ENCODE measurements around the gene CLIC3.

The CLIC3 gene

DNA sequence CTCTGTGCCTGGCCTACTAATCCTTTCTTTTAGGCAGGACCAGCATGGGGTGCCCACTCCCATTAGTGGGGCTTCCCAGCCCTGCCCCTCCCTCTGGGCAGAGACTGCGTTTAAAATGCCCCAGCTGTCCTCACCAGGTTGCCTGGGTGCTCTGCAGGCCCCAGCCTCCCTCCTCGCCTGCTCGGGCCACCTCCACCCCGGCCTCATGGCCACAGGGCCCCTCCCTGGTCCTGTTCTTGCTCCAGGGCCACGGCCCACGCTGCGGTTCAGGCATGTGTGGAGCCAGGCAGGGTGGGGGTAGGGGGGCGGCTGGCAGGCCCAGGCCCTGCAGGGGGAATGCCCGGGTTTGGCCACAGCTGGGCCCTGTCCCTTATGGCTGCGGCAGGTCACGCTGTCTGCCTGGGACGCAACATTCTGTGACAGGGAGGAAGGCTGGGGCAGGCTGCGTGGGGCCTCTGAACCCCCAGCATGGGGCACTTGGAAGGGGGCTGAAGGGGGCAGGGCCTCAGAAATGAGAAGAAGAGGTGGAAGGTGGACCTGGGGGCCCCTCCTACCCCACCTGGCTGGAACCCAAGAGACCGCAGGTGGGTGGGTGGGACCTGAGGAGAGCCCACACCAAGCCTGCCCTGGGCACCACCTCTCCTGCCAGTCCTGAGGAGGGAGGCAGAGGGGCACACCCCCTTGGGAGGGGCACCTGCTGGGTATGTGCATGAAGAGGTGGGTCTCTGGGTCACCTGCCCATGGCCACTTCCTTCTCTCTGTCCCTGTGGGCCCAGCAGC is 44.6 kb downstream of the CLIC3 start, which contains the start of gene LCN12:
LCN12 (plus strand) TSS at position 733 of the 780 bp plus-strand sequence. CDS start 55 bp downstream, outside the sequence.
- Mint-ChIP-seq H3K36me3 (peaks cover 0 to 4% of the 10 kb centered on the region in 2 donors), H3K27ac (no peak within 1 kb of the TSS), H3K9me3 (peaks cover 4 to 5% of the 10 kb centered on the region in 2 donors), H3K4me1 (peaks cover 6 to 19% of the 10 kb centered on the region in 2 donors), H3K4me3 (no peak within 1 kb of the TSS), H3K27me3 (peaks cover 0 to 7% of the 10 kb centered on the region in 2 donors)
- DNase-seq = no peak
- ATAC-seq (replicated peaks) = no peak

DNA sequence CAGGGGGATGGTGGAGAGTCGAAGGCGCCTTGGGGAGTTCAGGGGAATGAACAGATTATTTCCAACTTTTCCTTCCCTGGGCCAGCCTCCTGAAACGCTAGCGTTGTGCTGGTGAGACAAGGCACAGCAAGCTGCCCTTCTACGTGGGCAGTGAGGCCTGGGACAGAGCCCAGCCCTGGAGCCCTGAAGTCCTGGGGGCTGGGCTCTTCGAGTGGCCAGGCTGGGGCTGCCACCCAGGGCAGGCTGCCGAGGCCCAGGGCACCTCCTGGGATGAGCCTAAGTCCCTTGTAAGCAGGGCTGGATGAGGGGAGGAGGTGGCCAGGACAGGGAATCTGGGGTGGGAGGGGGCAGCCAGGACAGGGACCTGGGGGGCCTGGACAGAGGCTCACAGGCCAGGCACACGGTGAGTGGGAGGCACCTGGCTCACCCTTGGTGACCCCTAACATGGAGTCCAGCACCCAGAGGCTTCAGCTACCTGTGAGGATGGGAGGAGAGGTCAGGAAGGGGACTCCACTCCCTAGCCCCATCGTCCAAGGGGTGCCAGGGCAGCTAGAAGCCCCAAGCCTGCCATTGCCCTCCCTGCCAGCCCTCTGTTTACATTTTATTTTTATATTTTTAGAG is 45.6 kb downstream of the CLIC3 start:
- Mint-ChIP-seq H3K27me3 (no peaks in the 10 kb centered on the region), H3K36me3 (no peaks in the 10 kb centered on the region), H3K4me3 (peak overlapping the region; percentile 91 to 94), H3K9me3 (no peaks in the 10 kb centered on the region), H3K27ac (peak overlapping the region; percentile 93), H3K4me1 (peaks cover 6 to 19% of the 10 kb centered on the region in 2 donors)
- ATAC-seq (replicated peaks) (no peak), DNase-seq (no peak)

GRCh38 chr9:136949817-136950655 is 46.3 kb downstream of the CLIC3 start:
- Mint-ChIP-seq H3K9me3 (no peaks in the 10 kb centered on the region), H3K4me1 (peaks cover 6 to 19% of the 10 kb centered on the region in 2 donors)

GRCh38 chr9:136949239-136949816 is 47.0 kb downstream of the CLIC3 start:
- no peaks in the 10 kb centered on the region for H3K27me3 Mint-ChIP-seq
- H3K9me3 Mint-ChIP-seq = no peaks in the 10 kb centered on the region
- peaks cover 8 to 24% of the 10 kb centered on the region in 2 donors for H3K4me1 Mint-ChIP-seq
- DNase-seq (no peak), ATAC-seq (replicated peaks) (no peak)
- peak overlapping the region; percentile 87 to 94 for H3K4me3 Mint-ChIP-seq
- H3K27ac Mint-ChIP-seq = peak overlapping the region; percentile 81
- H3K36me3 Mint-ChIP-seq = no peaks in the 10 kb centered on the region

More at GRCh38 chr9:136949817-136950655, 46.3 kb downstream of the CLIC3 start:
- peak overlapping the region; percentile 91 to 94 for H3K4me3 Mint-ChIP-seq
- peak; percentile 94 for DNase-seq
- no peaks in the 10 kb centered on the region for H3K36me3 Mint-ChIP-seq
- H3K27me3 Mint-ChIP-seq = no peaks in the 10 kb centered on the region
- peak overlapping the region; percentile 93 for H3K27ac Mint-ChIP-seq
- ATAC-seq (replicated peaks) = peak; percentile 95 to 96

GRCh38 chr9:136947955-136948510 is 48.3 kb downstream of the CLIC3 start:
- no peak for DNase-seq
- Mint-ChIP-seq H3K27ac (no peak overlapping the region), H3K36me3 (no peaks in the 10 kb centered on the region)

GRCh38 chr9:136947028-136947891 is 49.1 kb downstream of the CLIC3 start:
- Mint-ChIP-seq H3K9me3 (no peaks in the 10 kb centered on the region), H3K27me3 (no peaks in the 10 kb centered on the region), H3K4me1 (peaks cover 8 to 24% of the 10 kb centered on the region in 2 donors), H3K27ac (no peak overlapping the region), H3K4me3 (no peak overlapping the region), H3K36me3 (peaks cover 0 to 3% of the 10 kb centered on the region in 2 donors)
- DNase-seq = no peak
- ATAC-seq (replicated peaks) = no peak

More at GRCh38 chr9:136947955-136948510, 48.3 kb downstream of the CLIC3 start:
- no peaks in the 10 kb centered on the region for H3K27me3 Mint-ChIP-seq
- peaks cover 8 to 24% of the 10 kb centered on the region in 2 donors for H3K4me1 Mint-ChIP-seq
- H3K4me3 Mint-ChIP-seq = peak overlapping the region in 1 of 2 donors; percentile 13
- H3K9me3 Mint-ChIP-seq = no peaks in the 10 kb centered on the region
- ATAC-seq (replicated peaks) = no peak

DNA sequence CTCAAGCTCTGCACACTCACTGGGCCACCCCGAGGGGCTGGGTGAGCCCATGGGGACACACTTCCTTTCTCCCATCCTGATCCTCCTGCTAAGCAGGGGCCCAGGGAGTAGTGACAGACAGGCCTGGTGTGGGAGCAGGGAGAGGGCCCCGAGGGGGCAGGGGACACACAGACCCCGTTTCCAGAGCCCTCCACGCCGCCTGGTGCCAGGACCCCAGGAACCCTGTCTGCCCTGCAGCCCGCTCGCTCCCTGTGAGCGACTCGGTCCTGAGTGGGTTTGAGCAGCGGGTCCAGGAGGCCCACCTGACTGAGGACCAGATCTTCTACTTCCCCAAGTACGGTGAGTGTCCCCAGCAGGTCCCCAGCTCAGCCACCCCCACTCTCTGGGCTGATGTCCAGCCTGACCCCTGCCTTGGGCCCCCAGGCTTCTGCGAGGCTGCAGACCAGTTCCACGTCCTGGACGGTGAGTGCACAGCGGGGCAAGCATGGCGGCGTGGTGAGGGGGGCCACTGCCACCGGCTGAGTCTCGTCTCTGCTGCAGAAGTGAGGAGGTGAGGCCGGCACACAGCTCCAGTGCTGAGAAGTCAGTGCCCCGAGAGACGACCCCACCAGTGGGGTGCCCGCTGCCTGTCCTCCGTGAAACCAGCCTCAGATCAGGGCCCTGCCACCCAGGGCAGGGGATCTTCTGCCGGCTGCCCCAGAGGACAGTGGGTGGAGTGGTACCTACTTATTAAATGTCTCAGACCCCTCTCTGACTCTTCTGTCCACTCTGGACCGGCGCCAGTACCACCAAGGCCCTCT is 49.9 kb downstream of the CLIC3 start:
- ATAC-seq (replicated peaks) = no peak
- Mint-ChIP-seq H3K4me3 (no peak overlapping the region), H3K9me3 (no peaks in the 10 kb centered on the region), H3K36me3 (peaks cover 4 to 12% of the 10 kb centered on the region in 2 donors), H3K4me1 (peaks cover 10 to 24% of the 10 kb centered on the region in 2 donors), H3K27me3 (no peaks in the 10 kb centered on the region), H3K27ac (no peak overlapping the region)
- no peak for DNase-seq

DNA sequence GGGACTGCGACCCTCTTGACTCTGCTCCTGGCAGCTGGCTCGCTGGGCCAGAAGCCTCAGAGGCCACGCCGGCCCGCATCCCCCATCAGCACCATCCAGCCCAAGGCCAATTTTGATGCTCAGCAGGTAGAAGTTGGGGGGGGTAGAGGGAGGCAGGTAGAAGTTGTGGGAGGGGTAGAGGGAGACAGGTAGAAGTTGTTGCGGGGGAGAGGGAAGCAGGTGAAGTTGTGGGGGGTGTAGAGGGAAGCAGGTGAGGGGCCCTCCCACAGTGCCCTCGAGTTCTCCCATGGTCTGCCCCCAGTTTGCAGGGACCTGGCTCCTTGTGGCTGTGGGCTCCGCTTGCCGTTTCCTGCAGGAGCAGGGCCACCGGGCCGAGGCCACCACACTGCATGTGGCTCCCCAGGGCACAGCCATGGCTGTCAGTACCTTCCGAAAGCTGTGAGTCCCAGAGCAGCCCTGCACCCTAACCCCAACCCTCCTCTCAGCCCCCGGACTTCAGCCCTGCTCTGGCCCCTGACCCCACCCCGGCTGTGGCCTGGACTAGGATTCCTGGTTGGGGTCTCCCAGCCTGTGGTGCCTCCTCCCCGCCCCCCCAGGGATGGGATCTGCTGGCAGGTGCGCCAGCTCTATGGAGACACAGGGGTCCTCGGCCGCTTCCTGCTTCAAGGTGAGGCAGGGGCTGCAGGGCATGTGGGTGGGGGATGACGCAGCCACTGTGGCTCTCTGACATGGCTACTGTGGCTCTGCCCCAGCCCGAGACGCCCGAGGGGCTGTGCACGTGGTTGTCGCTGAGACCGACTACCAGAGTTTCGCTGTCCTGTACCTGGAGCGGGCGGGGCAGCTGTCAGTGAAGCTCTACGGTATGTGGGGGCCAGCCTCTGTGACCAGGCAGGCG is 50.8 kb downstream of the CLIC3 start:
- Mint-ChIP-seq H3K4me3 (no peak overlapping the region), H3K27me3 (no peaks in the 10 kb centered on the region), H3K27ac (no peak overlapping the region), H3K9me3 (no peaks in the 10 kb centered on the region), H3K4me1 (peaks cover 10 to 22% of the 10 kb centered on the region in 2 donors), H3K36me3 (peaks cover 9 to 16% of the 10 kb centered on the region in 2 donors)
- no peak for ATAC-seq (replicated peaks)
- no peak for DNase-seq
